ENCODE data around the gene ADGRL1.

ADGRL1 gene

GRCh38 chr19:14135985-14136508 lies 69.9 kb downstream of the ADGRL1 start:
- DNase-seq: no peak

- no peak for DNase-seq
Observed at GRCh38 chr19:14135355-14135754, 70.6 kb downstream of the ADGRL1 start.

GRCh38 chr19:14127929-14128509 lies 78.0 kb downstream of the ADGRL1 start:
- DNase-seq: no peak

GRCh38 chr19:14127176-14127575 lies 78.8 kb downstream of the ADGRL1 start:
- DNase-seq: no peak

- no peak for DNase-seq
Observed at GRCh38 chr19:14122924-14123323, 83.0 kb downstream of the ADGRL1 start.

GRCh38 chr19:14120497-14120780 lies 85.5 kb downstream of the ADGRL1 start:
- DNase-seq: no peak

GRCh38 chr19:14119644-14120496 lies 86.1 kb downstream of the ADGRL1 start:
- no peak for DNase-seq

- DNase-seq: no peak
Observed at GRCh38 chr19:14119146-14119545, 86.8 kb downstream of the ADGRL1 start.

GRCh38 chr19:14118165-14119051 lies 87.6 kb downstream of the ADGRL1 start:
- peak; percentile 38 for DNase-seq

- DNase-seq: peak; percentile 99
Observed at GRCh38 chr19:14117668-14118164, 88.3 kb downstream of the ADGRL1 start, which contains the start of gene PRKACA. Gene PRKACA (minus strand): TSS chr19:14117762. CDS start chr19:14117547, 215 bp downstream.

GRCh38 chr19:14116918-14117578 lies 88.9 kb downstream of the ADGRL1 start:
- DNase-seq: no peak

- DNase-seq: no peak
Observed at GRCh38 chr19:14116525-14116917, 89.4 kb downstream of the ADGRL1 start.

GRCh38 chr19:14115756-14116155 lies 90.2 kb downstream of the ADGRL1 start:
- no peak for DNase-seq

GRCh38 chr19:14114854-14115253 lies 91.1 kb downstream of the ADGRL1 start:
- DNase-seq: peak; percentile 49

GRCh38 chr19:14114439-14114838 lies 91.5 kb downstream of the ADGRL1 start:
- DNase-seq: no peak

GRCh38 chr19:14113762-14114414 lies 92.1 kb downstream of the ADGRL1 start:
- DNase-seq: peak; percentile 91

- DNase-seq: no peak
Observed at GRCh38 chr19:14112809-14113385, 93.1 kb downstream of the ADGRL1 start.

- DNase-seq: no peak
Observed at GRCh38 chr19:14112051-14112808, 93.7 kb downstream of the ADGRL1 start.

GRCh38 chr19:14111486-14111885 lies 94.5 kb downstream of the ADGRL1 start:
- no peak for DNase-seq

GRCh38 chr19:14110650-14111049 lies 95.3 kb downstream of the ADGRL1 start:
- DNase-seq: no peak

Data from GDM1 (cell line).